ENCODE data around the gene TSSK6.

GRCh38 chr19:19524053-19524452 lies 8.7 kb upstream of the TSSK6 start:
- TF ChIP-seq CTCF (conservative IDR thresholded peaks at IDR 0.05 in 1 of 2, IDR thresholded peaks at IDR 0.05 in 1 of 2; ENCODE audit: extremely low read depth in 1 of 2, insufficient read depth in 1 of 2, low read depth in 1 of 2, low read length in 2 of 2) = no peak
- TF ChIP-seq EZH2 (IDR thresholded peaks at IDR 0.05; ENCODE audit: borderline replicate concordance, low read length) = no peak
